G401 (cell line): ENCODE measurements around the gene MARVELD2. TPM values are rescaled to one million over a fixed set of nuclear protein-coding genes. Genes with fewer than 3 reads are reported as not detected.
A peak's percentile ranks its signal among the peaks of the same experiment; 100 is the strongest.

Experiments used
- DNase-seq: peaks from one replicate; pipeline ENCODE4 v3.0.0-alpha.2; 2015; ENCODE audit warnings: low spot score
- in situ Hi-C: cut with HindIII; loops from 2 replicates; pipeline ENCODE4 v1.10.0; 2016; ENCODE audit warnings: low sequenced_read_pairs, mixed read lengths
- total RNA-seq: library from RNA; depleted of rRNA; stranded (reverse); fragments of >200 nt; shearing (Covaris generic); gene quantifications from 2 replicates; pipeline ENCODE4 v1.2.3, GENCODE V29; 2014; rRNA removed

The MARVELD2 gene
- total RNA-seq, 1 experiment from 2014 or later = not detected

DNA sequence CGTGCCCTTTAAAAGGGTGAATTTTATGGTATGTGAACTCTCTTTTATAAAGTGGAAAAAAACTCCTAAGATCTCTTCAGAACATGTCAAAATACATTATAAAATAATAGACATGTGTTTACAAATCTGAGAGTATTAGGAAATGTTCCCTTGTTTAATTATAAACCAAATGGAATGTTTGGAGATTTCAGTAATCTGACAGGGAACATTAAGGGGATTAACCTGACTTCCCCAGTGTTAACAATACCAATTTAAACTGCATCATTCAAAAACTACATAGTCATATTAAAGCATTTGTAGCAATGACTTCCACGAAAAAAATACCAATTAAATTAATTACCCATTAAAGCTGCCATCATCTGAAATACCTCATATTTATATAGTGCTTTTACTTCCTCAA is 76.1 kb downstream of the MARVELD2 start:
- no peak for DNase-seq
- in situ Hi-C loops = no loop called here

DNA sequence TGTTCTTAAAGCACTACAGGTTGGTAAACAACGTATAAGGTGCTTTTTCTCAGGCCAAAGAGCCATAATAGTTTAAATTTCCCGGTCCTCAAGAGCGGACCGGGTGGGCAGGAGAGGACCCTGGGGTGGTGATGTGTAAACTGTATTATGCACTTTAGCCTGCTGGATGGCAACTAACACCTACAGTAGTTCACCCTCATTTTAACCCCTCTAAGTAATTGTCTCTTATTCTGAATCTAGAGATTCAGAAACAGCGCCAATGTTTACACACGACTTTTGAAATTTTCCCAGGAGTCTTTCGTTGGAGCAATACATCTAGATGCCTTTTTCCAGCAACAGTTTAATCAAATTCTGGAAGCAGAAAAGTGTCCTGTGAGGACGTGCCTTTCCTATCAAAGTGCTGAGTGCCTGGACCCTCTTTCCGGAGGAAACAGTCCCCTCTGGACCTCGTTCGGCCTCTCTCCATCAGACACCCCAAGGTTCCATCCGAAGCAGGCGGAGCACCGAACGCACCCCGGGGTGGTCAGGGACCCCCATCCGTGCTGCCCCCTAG is 77.0 kb downstream of the MARVELD2 start:
- DNase-seq = peak; percentile 38
- in situ Hi-C loops = no loop called here

DNA sequence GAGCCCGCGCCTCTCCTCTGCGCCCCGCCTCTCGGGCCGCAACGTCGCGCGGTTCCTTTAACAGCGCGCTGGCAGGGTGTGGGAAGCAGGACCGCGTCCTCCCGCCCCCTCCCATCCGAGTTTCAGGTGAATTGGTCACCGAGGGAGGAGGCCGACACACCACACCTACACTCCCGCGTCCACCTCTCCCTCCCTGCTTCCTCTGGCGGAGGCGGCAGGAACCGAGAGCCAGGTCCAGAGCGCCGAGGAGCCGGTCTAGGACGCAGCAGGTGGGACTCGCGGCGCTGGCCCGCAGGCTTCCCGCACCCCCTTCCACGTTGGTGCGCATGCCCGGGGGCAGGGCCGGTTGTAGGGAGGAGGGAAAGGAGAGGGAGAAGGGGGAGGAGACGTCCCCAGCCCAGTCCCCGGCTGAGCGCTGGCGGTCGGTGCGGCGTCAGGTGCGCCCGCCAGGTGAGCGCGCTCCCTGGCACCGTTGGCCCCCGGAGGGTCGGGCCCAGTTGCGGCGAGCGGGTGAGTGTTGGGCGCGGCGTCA is 77.5 kb downstream of the MARVELD2 start, which contains the start of gene OCLN:
Gene OCLN (plus strand): TSS at position 400 of the 532 bp plus-strand sequence. CDS start 11,455 bp downstream, outside the sequence.
- in situ Hi-C loops = no loop called here
- peak; percentile 83 for DNase-seq

DNA sequence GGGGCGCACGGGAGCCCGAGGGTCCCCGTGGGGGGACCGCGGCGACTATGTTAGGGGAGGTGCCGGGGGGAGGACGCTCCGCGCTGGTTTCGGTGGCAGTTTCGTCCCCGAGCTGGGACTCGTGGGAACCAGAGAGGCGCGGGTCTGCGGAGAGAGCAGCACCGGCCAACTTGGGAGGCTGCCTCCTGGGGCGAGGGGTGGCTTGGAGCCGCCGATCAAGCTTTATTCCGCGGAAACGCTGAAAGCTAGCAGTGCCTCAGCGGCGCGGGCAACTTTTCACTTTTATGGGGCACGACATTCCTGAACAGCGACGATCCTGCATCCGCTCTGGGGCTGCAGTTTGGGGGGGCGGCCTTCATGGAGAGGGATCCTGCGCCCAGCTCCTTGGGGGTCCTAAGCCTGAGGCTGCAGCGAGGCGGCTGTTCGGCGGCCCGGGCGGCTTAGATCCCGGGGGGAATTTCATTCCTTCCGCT is 78.0 kb downstream of the MARVELD2 start:
- peak; percentile 30 for DNase-seq
- in situ Hi-C loops = no loop called here

DNA sequence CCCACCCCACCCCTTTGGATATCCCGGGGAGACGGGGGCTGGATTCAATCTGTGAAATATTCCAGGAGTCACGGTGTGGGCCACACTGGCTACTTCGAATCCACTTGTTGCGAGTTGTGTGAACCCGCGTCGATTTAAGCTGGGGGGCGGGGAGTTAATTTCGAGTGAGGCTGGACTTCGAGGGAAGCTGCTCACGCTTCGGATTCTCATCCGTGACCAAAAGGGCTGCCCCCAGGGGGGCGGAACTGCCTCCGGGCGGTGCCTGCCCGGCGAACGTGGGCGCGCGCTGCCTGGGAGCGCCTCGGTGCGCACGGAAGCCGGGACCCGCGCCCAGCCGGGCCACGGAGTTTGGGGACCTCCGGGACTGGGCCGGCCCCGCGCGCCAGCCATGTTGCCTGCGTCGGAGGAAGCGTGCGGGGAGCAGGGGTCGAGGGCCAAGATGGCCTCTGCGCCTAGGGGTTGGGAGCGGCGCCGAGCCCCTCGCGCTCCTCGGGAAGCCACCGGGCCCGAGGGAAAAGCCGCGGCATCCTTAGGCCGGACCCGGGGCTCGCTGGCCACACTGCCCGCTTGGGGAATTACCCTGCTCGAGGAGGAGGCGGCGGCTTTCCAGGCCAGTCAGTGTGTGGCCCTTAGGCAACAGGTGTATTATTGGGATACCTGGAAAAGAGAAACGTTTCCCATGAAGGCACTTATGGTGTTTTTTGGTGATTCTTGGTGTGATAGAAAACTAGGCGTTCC is 78.6 kb downstream of the MARVELD2 start:
- DNase-seq = peak; percentile 19
- in situ Hi-C loops = no loop called here

Other genes with a start within 250 kb of the MARVELD2 start
- gene CCNB1, start 248.0 kb upstream of the MARVELD2 start, total RNA-seq = 361 and 396 TPM in 2 replicates
- gene CENPH, start 225.5 kb upstream of the MARVELD2 start, total RNA-seq = 55.0 and 73.4 TPM in 2 replicates
- 75.8 and 85.9 TPM in 2 replicates for gene CDK7, start 180.2 kb upstream of the MARVELD2 start, total RNA-seq
- not detected in 2 replicates for gene CCDC125, start 82.3 kb upstream of the MARVELD2 start, total RNA-seq
- gene AK6, start 45.6 kb upstream of the MARVELD2 start, total RNA-seq = 39.7 and 62.0 TPM in 2 replicates
- 144 and 177 TPM in 2 replicates for gene TAF9, start 45.6 kb upstream of the MARVELD2 start, total RNA-seq
- gene RAD17, start 45.3 kb upstream of the MARVELD2 start, total RNA-seq = 17.4 and 19.3 TPM in 2 replicates
- 3.3 and 7.8 TPM in 2 replicates for gene OCLN, start 77.7 kb downstream of the MARVELD2 start, total RNA-seq
- 57.7 and 61.5 TPM in 2 replicates for gene GTF2H2C, start 145.1 kb downstream of the MARVELD2 start, total RNA-seq